ENCODE results near the gene IMP3.
"Not testable (repeated sequence)": the region's sequence is repeated elsewhere in the genome, so short reads cannot be mapped to it uniquely, and the experiment has no call there.

IMP3 gene, protein sequence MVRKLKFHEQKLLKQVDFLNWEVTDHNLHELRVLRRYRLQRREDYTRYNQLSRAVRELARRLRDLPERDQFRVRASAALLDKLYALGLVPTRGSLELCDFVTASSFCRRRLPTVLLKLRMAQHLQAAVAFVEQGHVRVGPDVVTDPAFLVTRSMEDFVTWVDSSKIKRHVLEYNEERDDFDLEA

DNA sequence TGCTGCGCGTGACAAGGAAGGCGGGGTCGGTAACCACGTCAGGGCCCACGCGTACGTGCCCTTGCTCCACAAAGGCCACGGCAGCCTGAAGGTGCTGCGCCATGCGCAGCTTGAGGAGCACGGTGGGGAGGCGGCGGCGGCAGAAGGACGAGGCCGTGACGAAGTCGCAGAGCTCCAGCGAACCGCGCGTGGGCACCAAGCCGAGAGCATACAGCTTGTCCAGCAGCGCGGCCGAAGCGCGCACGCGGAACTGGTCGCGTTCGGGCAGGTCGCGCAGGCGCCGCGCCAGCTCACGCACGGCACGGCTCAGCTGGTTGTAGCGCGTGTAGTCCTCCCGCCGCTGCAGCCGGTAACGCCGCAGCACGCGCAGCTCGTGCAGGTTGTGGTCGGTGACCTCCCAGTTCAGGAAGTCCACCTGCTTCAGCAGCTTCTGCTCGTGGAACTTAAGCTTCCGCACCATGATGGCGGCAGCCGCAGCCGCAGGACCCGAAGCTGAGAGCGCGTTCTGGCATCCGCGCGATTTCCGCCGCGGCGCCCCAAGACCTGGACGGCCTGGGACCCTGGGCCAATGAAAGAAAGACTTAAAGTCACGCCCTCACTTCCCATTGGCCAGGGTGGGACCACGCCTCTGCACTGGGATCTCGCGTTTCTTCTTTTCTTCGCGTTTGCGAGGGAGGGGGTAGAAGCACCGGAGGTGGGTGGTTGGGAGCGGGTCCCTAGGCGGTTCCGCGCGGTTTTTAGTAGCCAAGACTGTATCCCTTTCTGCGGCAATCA, at the start of gene IMP3:
IMP3 (minus strand) TSS at position 516 of the 774 bp plus-strand sequence; CDS start at position 460, 56 bp downstream.
- peak; percentile 93 to 97 for DNase-seq

DNA sequence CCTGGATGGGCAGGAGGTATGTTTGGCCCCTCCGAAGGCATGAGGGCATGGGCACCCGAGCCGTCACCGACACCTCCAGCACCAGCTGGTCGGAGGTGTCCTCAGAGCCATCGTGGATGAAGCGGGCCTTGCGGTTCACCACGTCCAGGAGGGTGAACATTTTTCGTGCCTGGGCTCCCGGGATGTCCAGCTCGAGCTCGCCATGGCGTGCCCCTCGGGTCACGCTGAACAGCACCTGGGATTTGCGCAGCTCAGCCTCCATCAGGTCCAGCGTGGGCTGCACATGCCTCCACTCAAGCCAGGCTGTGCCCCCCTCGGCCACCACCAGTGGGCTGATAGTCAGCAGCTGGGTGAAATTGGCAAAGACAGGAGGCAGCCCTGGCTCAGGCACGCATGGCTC, 49.4 kb upstream of the IMP3 start:
- DNase-seq: not testable (repeated sequence)

DNA sequence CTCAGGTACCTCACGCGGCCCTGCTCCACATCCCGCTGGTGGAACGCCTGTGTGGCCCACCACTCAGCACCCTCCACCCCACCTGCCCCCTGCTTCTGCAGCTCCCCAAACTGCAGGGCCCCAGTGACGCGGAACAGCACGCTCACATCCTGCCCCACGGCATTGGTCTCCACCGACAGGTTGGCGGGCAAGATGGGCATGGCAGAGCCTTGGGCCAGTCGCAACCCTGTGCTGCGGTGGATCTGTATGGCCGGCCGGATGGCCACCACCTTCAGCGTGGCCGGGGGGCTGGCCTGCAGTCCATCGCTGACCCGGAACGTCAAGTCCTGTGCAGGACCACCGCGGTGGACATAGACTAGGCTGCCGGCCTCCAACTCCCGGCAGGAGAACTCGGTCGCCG, 48.8 kb upstream of the IMP3 start:
- no peak for DNase-seq

DNA sequence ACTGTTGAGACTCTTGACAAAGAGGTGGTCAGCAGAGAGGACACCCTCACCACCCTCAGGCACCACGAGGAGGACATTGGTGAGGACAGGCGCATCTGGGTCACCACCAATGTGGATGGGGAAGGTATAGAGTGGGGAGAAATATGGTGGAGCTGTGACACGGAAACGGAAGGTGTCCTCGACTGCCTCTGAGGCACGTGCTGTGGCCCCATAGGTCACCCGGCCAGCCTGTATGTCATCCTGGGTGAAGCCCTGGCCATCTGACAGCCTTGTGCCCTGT, 48.2 kb upstream of the IMP3 start:
- DNase-seq: no peak

DNA sequence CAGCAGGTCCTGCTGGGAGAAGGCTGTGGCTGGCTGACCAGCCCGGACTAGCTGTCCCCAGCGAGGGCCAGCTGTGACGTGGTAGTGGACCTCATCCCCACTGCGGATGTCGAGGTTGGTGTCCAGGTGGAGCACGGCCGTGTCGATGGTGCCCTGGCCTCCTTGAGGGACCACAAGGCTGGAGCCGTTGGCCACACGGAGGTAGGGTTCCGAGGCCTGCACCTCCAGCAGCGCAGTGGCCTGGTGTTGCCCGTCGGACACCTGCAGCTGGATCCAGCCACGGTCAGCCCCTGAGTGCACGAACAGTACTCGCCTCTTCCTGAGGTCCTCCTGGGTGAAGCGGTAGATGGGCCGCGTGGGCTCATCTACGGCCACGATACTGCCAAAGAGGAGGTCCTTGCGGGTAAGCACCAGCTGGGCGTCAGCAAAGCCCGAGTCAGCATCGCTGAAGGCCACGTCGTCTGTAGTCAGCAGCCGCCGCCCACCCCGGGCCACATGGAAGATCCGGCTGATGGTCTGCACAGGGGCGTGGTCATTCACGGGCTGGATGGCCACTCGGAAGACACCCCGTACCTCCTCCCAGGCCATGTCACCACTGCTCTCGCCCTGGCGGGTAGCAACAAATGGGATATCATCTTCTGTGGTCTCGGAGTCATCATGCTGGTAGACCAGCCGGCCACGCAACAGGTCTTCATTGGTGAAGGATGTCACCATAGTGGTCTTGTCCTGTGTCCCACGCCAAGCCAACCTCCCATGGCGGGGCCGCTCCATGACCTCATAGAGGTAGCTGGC, 47.7 kb upstream of the IMP3 start:
- no peak for DNase-seq

DNA sequence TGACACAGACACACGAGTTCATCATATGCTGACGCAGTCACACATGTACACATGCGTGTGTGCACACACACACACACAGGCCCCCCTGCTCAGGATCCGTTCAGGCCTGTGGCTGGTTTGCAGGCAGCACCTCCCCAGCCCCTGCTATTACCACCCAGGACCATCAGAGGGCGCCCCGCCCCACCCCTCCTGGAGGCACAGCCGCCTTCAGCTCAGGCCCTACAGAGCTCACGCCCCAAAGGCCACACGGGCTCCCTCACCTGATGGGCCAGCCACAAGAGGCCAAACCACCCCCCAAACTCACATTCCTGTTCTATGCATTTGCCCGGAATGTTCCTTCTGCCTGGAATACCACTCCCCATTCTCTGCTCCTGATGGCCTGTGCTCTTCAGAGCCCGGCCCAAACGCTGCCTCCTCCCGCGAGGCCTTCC, 46.2 kb upstream of the IMP3 start:
- peak in 1 of 2 experiments; percentile 9 for DNase-seq

DNA sequence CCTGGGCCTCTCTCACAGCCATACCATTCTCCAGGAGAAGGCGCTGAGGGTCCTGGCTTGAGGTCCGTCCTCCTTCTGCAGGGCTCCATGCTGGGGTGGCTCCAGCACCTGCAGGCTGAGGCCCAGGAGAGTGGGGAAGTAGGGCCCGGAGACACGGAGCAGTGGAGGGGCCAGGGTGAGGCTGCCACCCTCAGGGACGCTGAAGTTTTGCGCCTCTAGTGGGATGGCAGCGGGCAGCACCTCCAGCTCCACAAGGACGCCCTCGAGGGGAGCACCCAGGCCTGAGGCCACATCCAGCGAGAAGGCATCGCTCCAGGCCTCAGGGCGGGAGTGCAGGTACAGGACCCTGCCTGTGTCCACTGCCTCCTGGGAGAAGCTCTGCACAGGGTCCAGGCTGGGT, 45.2 kb upstream of the IMP3 start:
- no peak for DNase-seq

DNA sequence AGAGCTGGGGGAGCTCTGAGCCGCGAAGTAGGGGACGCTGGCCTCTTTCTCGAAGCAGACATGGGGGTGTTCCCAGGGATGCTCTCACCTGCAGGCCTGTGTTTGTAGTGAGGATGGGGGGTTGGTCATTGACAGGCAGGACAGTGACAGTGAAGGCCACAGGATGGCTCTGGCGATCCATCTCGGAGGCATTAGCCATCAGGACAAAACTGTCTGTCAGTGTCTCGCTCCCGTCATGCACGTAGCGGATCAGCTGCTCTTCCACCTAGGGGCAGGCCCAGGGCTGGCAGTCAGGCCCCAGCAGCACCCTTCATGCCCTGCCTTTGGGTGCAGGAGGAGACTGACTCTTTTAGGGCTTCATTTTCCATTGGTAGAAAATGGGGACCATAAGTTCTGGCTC, 44.6 kb upstream of the IMP3 start:
- DNase-seq: no peak

DNA sequence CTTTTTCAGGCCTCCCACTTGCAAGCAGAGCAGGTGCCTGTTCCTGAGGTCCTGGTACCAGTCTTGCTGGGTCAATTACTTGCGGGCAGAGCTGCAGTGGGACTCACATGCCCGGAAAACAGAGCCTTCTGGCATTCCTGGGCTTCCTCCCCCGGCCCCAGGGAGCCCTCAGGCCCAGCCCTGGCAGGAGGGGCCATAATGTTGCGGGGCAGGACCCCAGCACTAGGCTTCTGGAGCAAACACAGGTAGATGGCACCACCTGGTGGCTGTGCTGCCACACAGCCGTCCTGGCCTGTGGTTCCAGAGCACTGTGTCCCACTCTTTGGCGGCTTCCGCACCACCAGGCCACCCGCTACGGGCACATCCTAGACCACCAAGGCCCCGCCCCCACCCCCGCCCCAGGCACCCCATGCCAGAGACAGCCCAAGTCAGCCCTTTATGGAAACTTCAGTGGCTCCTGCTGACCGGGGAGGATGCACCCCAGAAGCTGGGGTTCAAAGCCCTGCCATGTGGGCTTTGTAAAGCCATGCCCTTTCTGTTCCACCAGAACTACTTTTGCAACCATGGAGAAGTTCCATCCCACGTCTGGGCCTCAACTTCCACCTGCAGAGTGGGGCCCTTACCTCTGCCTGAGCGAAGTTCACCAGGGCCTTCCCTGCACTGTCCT, 43.8 kb upstream of the IMP3 start:
- peak; percentile 9 to 21 for DNase-seq

DNA sequence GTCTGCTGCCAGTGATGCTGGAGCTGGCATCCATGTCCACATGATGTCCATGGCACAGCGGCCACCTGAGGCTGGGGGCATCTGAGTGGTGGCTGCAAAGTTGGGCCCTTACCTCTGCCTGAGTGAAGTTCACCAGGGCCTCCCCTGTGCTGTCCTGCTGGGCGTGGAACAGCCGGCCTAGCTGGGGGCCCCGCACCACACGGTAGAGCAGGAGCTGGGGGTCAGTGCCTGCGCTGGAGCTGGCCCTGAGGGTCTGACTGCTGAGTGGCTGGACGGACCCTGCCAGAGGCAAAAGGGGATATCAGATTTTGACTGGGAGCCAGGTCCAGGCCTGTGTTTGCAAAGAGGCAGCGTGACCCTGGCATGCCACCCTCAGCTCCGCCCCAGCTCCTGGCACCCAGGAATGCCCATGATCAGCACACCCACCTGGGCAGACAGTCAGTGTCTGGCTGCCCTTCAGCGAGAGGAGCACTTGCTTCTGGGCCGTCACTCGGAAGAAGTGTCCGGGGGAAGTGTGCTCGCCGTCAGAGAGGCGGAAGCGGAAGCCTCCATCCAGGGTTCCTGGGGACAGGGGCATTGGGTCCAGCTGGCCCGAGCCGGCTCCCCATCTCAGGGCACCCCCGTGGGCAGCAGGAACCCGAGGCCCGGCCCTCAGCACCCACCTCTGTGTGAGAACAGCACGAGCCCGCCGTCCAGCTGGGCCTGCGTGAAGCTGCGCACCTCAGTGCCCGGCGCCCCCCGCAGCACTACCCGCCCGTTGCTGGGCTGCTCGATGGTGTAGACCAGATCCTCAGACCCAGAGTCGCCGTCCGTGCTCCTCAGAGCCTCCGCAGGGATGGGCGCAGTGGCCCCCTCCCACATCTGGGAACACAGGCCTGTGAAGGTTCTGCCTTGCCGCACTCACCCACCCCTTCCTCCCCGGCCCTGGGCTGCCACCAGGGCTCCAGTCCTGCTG, 42.4 kb upstream of the IMP3 start:
- no peak for DNase-seq

DNA sequence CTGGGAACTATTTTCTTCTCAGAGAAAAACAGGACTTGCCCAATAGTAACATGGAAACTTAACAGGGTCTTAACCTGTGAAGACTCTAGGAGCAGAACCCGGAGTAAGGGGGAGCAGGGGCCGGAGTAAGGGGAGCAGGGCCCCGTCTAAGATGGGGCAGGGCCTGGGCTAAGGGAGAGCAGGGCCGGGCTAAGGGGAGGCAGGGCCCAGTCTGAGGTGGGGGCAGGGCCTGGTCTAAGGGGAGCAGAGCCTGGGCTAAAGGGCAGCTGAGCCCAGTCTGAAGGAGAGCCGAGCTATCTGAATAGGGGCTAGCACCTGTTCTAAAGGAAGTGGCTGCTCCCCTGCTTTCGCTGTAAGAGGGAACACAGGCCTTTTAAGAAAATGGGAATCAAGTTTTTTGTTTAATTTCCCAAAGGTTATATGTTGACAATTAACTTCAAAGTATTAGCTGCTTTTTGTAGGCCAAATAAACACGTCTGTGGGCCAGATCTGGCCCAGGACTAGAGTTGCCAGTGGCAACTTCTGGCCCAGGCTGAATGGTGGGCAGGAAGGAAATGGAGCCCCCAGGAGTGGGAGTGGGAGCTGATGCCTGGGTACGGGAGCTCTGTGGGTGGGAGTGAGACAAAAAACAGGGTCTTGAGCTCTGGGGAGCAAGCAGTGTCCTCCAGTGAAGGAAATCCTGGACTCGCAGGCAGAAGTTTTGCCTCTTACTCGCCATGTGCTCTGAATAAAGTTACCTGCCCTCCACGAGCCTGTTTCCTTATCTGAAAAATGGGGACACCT, 40.2 kb upstream of the IMP3 start:
- no peak for DNase-seq

DNA sequence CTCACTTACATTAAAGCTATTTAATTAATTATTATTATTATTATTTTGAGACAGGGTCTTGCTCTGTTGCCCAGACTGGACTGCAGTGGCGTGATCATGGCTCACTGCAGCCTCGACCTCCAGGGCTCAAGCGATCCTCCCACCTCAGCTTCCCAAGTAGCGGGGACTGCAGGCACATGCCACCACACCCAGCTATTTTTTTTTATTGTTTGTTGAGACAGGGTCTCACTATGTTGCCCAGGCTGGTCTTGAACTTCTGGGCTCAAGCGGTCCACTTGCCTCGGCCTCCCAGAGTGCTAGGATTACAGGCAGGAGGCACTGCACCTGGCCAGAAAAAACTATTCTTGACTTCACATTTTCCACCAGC, 38.3 kb upstream of the IMP3 start:
- DNase-seq: not testable (repeated sequence)

DNA sequence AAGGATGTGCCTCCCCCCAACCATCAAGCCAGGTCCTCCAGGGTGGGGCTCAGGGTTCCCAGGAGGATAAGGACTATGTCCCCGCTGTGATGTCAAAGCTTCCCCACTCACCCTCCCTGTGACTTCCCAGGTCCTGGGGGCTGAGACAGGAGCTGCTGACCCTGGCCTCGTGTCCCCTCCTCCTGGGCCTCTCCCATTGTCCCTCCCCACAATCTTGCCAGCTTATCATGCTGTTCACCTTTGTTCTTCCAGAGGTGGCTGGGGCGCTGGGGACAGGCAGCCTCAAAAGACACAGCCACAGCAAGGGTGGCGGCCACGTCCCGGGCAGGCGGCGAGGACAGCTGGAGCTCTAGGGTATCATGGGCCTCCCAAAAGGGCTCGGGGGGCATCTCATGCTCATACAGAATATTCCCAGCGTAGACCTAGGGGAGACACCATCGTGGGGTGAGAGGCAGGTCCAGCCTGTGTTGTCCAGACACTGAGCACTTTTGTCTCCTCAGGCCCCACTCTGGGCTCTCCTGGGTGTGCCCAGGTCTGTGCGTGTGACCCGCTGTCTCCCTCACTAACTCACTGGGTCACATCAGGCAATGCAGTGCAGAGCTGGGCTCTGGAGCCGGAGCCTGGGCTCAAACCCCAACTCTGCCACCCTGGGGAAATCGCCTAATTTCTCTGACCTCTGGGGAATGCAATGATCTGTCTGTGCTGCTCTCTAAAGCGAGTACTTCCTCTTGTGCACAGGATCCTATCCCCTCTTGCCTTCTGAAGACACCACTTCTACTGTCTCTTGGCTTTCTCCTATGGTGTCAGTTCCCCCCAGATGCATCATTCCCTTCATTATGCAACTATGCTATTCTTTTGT, 37.7 kb upstream of the IMP3 start:
- no peak for DNase-seq

DNA sequence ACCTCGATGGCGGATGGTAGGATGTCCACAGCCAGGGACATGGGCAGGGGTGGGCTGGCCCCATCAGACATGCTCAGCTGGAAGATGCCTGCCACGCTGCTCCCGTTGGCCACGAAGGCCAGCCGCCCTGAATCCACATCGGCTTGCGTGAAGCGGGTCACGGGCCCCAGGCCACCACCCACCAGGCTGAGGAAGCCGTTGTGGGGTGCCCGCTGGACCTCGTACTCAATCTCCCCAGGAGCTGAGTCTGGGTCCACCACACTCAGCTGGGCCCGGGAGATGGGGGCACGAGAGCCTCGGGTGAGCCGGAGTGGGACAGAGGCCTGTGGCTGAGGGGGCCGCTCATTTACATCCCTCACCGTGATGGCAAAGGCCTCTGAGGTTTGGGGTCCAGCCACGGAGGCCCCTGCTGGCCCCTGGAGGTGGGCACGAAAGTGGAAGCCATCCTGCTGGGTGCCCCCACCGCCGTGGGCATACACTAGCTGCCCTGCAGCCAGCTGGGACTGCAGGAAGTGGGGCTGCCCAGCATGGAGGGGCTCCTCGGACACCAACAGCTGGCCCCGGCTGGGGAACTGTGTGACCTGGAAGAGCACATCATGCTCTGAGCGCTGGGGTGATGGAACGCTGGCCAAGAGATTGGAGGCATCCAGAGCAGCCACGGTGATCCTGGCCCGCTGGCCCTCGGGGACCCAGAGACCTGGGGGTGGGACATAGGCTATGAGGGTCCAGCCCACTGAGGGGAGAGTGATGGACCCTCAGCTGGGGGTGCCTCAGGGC, 36.9 kb upstream of the IMP3 start:
- DNase-seq: no peak

DNA sequence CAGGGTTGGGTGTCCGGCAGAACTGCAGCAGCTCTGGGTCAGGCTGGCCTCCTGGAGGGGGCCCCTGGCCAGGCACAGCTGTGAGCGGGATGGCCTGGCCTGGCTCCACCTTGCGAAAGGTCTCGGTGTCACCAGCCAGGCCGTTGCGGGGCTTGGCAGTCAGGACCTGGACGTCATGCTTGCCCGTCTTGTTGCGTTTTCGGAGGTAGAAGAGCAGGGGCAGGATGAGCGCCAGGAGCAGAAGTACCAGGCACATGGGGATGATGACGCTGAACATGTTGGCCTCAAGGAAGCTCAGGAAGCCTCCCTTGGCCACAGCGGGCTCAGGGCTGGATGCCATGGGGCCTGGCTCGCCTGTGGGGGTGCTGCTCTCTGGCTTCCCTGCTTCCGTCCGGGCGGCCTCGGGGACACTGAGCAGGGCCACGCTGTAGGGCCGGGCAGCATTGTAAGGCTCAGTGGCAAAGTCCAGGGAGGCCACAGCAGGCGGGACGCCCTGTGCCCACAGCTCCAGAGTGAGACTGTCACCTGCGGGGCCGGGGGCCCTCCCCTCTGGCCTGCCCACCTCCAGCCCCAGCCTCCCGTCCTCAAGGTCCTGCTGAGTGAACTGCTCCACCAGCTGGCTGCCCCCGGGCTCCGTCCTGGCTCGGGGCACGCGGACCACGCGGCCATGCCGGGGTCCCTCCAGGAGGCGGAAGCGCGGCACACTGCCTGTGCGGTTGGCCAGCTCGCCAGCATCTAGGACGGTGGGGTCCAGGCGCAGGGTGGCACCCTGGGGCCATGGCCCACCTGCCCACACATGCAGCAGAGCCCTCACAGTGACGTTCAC, 35.8 kb upstream of the IMP3 start:
- no peak for DNase-seq

DNA sequence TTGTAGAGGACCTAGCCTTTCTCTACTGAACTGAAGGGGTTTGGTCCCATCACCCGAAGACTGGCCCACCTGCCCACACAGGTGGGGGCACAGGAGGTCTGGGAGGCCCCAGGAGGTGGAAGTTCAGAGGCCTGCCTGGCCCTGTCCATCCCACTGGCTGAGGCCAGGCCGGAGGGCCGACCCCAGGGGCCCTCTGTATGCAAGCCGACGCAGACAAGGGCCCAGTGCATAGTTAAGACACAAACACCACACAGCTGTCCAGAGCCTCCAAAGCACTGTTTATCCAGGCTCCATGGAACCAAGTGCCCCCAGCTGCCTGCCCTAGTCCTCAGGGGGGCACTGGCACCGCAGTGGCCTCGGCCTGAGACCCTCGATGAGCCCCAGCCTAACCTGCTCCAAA, 34.3 kb upstream of the IMP3 start:
- no peak for DNase-seq

DNA sequence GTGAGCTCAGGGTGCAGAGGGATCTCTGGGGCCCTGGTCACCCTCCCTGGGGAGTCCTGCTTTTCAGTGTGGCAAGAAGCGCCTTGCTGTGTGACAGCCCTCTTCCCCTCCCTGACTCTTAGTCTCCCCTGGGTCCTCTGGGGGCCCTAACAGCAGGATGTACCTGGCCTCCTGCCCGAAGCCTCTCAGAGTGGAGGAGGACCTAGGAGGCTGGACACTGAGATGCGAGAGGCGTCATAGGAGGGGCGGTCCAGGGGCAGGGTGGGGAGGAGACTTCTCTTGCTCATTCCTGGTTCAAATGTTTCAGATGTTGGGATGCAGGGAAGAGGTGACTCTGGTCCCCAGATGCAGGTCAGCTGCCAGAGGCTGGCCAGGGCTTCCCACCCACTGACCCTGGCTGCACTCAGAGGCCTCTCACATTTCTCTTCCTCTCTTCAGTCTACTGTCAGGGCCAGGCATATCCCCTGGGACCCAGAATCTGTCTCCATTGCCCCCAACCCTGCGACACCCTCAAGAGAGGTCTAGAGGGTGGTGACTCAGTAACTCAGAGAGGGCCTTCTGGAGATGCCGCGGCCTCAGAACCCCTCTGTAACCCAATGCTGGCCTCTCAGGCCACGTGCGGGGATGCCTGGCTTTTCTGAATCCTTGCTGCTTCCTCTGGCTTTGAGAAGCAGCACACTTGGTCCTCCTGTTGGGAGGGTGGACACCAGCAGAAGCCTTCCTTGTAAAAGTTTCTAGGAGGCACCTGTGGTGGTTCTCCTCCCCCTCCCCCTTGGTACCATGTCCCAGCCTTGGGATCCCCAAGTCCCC, 33.6 kb upstream of the IMP3 start:
- DNase-seq: no peak

Data from AML-193 (cell line).